ENCODE measurements around the gene TMEM150A.
"Not testable (repeated sequence)": the region's sequence is repeated elsewhere in the genome, so short reads cannot be mapped to it uniquely, and the experiment has no call there.

TMEM150A gene

DNA sequence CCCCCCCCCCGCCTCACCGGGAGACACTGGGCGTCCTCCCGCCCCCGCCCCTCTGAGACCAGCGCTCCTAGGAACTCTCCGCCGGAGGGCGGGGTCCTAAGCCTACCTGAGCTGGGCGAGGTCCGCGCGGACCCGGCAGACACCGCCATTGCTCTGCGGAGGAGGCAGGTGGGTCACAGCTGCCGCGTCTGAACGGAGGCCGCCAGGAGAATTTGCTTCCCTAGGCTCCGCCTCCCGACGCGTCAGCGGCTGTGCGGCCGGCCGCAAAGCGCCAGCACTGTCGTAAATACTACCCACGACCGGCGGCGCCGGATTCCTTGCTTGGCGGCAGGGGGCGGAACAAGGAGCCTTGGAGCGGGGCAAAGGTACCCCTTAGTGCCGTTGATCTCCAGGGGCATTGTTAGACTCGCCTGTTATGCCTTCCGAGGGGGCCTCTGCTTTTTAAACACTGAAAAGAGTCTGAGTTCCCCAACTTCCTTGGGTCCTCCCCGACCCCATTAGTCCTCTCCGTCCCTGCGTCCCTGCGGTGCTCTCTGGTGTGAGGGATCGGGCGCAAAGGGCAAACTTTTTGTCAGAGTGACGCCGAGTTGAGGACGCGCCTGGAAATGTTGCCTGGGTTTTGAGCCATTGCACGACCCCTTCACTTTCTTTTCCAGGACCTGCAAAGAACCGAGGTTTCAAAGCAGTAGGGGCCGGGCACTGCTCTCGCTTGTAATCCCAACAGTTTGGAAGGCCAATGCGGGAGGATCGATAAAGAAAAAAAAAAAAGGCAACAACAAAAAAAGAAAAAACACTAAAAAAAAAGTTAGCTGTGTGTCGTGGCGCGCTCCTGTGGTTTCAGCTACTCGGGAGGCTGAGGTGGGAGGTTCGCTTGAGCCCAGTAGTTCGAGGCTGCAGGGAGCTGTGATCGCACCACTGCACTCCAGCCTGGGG lies 41.0 kb downstream of the TMEM150A start, which contains the start of gene GGCX:
Gene GGCX (minus strand): TSS at position 214 of the 933 bp plus-strand sequence. CDS start 65 bp downstream, at position 149.
- DNase-seq = peak; percentile 92

DNA sequence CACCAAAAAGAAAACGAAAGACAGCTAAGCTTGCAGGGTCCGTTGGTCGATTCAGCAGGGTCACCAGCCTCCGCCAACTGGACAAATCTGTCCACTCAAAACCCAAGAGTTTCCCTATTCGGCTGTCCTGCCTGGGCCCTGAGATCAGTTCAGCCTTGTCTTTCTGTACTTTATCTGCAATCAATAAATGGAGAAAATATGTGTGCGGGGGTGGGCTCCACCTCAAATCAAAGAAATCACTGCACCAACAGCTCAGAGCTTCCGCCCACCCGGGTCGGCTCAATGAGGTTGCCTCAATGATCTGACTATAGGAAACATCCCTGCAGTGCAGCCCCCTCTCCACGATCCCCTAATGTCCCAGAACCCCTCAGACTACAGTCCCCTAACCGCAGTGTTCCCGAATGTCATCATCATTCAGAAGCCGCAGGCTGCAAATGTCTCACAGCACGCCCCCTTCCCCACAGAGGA lies 41.7 kb downstream of the TMEM150A start:
- DNase-seq = no peak

DNA sequence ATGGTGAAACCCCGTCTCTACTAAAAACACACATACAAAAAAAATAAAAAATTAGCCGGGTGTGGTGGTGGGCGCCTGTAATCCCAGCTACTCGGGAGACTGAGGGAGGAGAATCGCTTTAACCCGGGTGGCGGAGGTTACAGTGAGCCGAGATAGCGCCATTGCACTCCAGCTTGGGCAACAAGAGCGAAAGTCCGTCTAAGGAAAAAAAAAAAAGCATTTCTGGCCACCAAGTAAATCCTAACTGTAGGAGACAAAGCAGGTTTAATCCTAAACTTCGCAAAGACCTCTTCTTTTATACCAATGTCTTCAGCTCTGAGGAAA lies 42.1 kb downstream of the TMEM150A start:
- DNase-seq = not testable (repeated sequence)

DNA sequence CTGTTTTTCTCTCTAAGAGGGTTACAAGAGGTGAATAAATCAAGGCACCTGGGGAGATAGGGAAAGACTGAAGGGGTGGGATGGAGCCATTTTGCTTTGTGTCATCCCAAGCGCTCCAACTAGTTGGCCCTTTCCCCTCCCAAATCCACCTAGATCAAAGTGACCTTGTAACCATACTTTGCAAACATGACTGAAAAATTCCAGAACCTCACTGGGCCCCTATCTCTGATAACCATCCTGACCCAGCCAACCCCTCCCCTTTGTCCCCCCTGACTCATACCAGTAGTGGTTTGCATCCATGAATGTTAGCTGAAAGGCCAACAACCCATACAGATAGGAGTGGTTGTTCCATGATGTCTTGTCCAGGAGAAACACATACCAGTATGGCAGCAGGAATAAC lies 44.3 kb downstream of the TMEM150A start:
- no peak for DNase-seq

DNA sequence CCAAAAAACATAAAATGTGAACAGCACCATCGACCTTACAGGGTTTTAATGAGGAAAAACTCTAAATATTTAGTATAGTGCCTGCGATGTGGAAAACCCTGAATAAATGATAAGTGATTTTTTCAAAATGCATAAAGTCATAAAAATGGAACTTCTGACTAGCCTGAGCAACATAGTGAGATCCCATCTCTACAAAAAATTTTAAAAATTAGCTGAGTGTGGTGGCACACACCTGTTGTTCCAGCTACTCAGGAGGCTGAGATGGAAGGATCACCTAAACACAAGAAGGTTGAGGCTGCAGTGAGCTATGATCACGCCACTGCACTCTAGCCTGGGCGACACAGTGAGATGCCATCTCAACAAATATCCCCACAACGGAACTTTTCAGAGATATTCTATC lies 45.4 kb downstream of the TMEM150A start:
- DNase-seq = no peak

DNA sequence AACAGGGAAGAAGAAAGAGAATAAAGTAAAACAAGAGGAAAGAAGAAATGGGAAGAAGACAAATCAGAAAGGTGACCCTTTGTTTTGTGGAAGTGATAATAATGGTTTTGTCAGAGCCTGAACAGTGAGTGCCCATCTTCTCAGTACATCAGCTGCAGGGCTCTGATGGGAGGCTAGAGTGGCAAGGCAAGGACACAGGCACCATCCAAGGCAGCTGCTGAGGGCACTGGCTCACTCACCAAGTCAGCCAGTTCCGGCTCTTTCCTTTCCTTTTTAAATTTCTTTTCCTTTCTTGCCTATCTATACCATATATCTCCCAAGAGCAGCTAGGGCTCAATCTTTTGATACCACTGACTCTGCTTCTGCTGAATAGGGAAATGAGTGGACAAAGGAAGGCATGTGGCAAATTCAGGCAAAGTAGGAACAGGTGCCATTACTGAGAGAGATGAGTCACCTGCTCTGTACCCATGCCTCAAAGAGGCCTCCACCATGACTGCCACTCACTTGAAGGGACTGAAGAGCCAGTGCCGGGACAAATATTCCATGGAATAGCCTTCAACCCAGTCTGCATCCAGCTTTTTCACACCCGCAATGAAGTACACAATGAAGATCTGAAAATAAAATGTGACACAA lies 47.4 kb downstream of the TMEM150A start:
- DNase-seq = no peak

DNA sequence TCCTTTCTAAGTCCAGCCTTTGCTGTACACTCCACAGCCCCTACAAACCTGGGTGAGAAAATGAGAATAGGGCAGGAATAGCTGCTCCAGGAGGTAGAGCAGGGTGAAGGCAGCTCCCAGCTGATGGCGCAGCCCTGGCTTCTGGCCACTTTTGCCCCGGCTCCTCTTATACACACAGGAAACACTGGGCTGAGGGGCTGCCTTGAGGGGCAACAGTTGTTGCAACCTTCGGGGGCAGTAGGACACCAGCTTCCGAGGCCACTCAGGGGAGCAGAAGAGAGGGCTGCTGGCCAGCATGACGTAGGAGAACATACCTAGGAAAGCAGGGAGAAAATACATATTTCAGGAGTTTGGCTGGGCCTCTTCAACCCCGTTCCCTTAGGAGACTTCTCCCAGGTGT lies 49.3 kb downstream of the TMEM150A start:
- no peak for DNase-seq

DNA sequence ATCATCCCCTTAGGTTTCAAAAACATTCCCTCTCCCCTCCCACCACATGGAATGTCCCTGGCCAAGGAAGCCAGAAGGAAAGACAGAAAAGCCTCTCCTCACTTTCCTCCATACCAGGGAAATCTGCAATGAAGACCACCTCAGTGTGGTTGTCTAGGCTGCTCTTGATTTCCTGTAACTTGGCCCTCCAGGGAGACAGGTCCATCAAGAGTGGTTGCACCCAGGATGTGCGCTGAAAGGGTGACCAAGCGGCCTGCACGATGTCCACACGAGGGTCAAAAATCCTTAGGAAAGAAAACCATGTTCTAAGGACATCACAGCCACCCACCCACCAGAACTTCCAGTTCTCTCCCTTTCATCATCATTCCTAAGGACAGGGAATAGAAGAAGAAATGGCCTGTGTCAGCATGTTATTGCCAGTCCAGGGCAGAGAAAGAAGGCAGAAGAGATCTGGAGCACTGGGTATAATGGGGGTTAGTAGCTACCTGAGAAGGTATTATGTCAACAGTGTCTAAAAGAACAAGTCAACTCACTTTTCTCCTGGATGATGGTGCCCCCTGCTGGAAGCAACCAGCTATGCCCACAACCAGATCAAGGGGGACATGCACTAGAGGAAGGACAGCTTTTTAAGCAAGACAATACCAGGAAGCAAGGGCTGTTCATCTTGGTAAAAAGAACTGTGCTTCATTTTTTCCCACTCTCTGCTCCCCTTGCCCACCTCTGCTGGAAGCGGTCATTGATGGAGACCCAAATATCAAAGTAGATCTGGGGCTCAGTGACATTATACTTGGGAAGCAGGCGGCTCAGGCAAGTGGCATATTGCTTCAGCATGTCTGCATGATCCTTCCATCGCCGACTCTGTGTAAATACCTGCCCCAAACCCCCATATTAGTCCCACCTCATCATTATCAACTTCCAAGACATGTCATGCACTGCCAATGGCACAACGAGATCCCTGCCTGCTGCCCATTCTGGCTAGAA lies 50.5 kb downstream of the TMEM150A start:
- peak; percentile 83 for DNase-seq

DNA sequence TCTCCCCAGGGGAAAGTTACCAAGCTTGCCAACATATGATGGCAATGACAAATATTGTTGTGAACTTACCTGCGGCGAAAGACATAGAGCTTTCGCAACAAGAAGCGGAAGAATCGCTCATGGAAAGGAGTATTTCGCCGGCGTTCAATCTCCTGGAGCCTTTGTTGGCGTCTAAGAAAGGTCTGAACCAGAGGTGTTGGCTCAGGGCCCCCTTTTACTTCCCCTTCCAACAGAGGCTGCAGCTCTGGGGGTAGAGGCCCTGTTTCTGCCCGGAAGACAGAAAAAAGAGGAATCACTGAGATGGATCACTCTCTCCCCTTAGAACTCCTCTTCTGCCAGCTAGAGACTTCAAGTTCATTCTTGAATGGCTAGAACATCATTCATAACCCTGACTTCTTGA lies 52.0 kb downstream of the TMEM150A start:
- DNase-seq = no peak

DNA sequence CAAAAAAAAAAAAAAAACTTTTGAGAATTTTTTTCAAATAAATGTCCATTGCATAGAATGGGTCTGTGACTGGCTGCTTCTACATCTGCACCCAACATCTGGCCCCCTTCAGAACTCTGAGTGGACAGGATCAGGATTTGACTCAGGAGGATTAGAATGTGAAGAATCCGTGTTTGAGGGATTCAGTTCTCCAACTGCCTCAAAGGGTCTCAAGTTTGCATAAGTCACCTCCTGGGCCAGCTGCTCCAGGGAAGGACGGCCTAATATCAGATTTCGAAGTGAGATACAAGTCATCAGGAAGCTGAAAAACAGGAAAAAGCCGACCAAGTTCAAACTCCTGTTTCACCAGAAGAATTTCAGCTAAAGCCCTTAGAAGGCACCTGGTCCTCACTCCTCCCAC lies 52.7 kb downstream of the TMEM150A start:
- no peak for DNase-seq

DNA sequence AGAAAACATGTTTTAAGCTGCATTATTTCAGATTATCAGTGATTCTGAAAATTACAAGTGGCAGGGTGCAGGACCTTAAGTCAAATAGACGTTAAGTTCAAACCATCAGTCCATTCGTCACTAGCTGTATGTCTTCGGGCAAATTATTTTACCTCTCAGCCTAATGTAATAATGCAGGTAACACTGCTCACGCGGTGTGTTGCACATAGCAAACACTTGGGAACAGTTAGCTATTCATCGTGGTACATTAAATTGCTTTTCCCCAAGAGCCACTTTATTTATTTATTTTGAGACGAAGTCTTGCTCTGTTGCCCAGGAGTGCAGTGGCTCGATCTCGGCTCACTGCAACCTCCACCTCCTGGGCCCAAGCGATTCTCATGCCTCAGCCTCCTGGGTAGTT lies 53.4 kb downstream of the TMEM150A start:
- DNase-seq = no peak

DNA sequence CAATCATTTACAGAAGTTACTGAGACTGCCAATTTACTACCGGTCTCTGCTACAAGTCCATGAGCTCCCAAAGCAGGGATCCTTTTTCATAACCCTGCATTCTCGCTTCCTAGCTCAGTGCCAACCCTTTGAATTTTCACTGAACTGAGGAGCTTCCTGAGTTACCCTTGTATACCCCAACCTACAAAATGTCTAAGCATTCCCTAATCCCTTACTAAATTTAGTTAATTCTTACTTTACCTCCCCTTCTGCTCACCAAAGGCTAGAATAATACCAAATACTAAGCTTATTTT lies 53.9 kb downstream of the TMEM150A start:
- DNase-seq = no peak
